Esophagus muscularis mucosa (tissue), 4 donors: ENCODE data around the gene ZNF780A.

Experiments used
- EP300 ChIP-seq: sonication (generic); formaldehyde crosslinking; IDR thresholded peaks from one replicate; pipeline ENCODE4 v1.6.1; 2017; ENCODE audit warnings: antibody characterized with exemption
- POLR2A ChIP-seq: fragments of 450-650 bp; IDR thresholded peaks from one replicate; pipeline ENCODE4 v1.6.1; 2017; ENCODE audit warnings: antibody characterized with exemption, moderate library complexity, mild to moderate bottlenecking, low read depth
- TF ChIP-seq, protein P1 (sequence below), 3 experiments: fragments of 200-600 bp in 2 of 3; fragments of 450-650 bp in 1 of 3; sonication (generic) in 2 of 3; IDR thresholded peaks; one replicate each; pipeline ENCODE4 v1.5.1; 2017 to 2019; ENCODE audit warnings: antibody characterized with exemption in 3 of 3, mild to moderate bottlenecking in 2 of 3, moderate library complexity in 1 of 3

GRCh38 chr19:40059624-40060023, 31.1 kb downstream of the ZNF780A start:
- TF ChIP-seq EP300 (no peak), POLR2A (no peak)
- TF ChIP-seq, protein P1, sequence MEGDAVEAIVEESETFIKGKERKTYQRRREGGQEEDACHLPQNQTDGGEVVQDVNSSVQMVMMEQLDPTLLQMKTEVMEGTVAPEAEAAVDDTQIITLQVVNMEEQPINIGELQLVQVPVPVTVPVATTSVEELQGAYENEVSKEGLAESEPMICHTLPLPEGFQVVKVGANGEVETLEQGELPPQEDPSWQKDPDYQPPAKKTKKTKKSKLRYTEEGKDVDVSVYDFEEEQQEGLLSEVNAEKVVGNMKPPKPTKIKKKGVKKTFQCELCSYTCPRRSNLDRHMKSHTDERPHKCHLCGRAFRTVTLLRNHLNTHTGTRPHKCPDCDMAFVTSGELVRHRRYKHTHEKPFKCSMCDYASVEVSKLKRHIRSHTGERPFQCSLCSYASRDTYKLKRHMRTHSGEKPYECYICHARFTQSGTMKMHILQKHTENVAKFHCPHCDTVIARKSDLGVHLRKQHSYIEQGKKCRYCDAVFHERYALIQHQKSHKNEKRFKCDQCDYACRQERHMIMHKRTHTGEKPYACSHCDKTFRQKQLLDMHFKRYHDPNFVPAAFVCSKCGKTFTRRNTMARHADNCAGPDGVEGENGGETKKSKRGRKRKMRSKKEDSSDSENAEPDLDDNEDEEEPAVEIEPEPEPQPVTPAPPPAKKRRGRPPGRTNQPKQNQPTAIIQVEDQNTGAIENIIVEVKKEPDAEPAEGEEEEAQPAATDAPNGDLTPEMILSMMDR (IDR thresholded peaks at IDR 0.05) = no peak
